Thyroid gland (tissue), 4 donors: ENCODE data around the gene ARHGAP12. TPM values are rescaled to one million over a fixed set of nuclear protein-coding genes. Genes with fewer than 3 reads are reported as not detected.

Experiments
- DNase-seq, 2 donors: peaks; one replicate each; pipeline ENCODE4 v3.0.0-alpha.2; 2019
- H3K27ac ChIP-seq, 3 donors: fragments of 200-600 bp; sonication (generic); 1 replicate in 2 of 3; 2 replicates in 1 of 3; pipeline ENCODE4 v1.5.1; 2016 to 2019; ENCODE audit warnings: mild to moderate bottlenecking in 1 of 3, moderate library complexity in 1 of 3
- H3K27me3 ChIP-seq: fragments of 200-600 bp; sonication (generic); one replicate; pipeline ENCODE4 v1.5.1; 2019
- H3K36me3 ChIP-seq, 2 donors: fragments of 200-600 bp; sonication (generic); one replicate each; pipeline ENCODE4 v1.5.1; 2016 to 2019
- H3K4me1 ChIP-seq, 2 donors: fragments of 200-600 bp; sonication (generic); one replicate each; pipeline ENCODE4 v1.5.1; 2017 to 2019
- H3K4me3 ChIP-seq, 3 donors: fragments of 200-600 bp; sonication (generic); replicated peaks in 1 of 3; 1 replicate in 2 of 3; 2 replicates in 1 of 3; pipeline ENCODE4 v1.5.1; 2016; ENCODE audit warnings: mild to moderate bottlenecking in 1 of 3
- H3K9me3 ChIP-seq: fragments of 200-600 bp; sonication (generic); one replicate; pipeline ENCODE4 v1.5.1; 2017
- POLR2A ChIP-seq, 2 donors: fragments of 450-650 bp; IDR thresholded peaks; one replicate each; pipeline ENCODE4 v1.6.1; 2017; ENCODE audit warnings: antibody characterized with exemption in 2 of 2, mild to moderate bottlenecking in 2 of 2, moderate library complexity in 1 of 2
- WGBS, 2 donors: methylation state at CpG; one replicate each; pipeline ENCODE4 v1.1.5; 2017; 5-methylcytosine and 5-hydroxymethylcytosine counted together
- intact Hi-C: fragments of 100-400 bp; cut with DNase I; formaldehyde crosslinking; loops from one replicate; pipeline ENCODE4 v1.15.1; 2023
- total RNA-seq, 4 donors: library from RNA; depleted of rRNA; stranded (reverse); fragments of >200 nt; gene quantifications; one replicate each; pipeline ENCODE4 v1.2.3, GENCODE V29; 2016
- TF ChIP-seq, protein P1 (sequence below), 6 experiments: fragments of 200-600 bp in 3 of 6; fragments of 450-650 bp in 3 of 6; sonication (generic) in 3 of 6; IDR thresholded peaks; one replicate each; pipeline ENCODE4 v1.5.1; 2016 to 2019; ENCODE audit warnings: antibody characterized with exemption in 6 of 6, mild to moderate bottlenecking in 2 of 6, inconsistent platforms in 1 of 6, moderate library complexity in 1 of 6

The ARHGAP12 gene
- total RNA-seq, 4 donors from 2014 or later: 49.9 to 67.6 (median 60.8) TPM

DNA sequence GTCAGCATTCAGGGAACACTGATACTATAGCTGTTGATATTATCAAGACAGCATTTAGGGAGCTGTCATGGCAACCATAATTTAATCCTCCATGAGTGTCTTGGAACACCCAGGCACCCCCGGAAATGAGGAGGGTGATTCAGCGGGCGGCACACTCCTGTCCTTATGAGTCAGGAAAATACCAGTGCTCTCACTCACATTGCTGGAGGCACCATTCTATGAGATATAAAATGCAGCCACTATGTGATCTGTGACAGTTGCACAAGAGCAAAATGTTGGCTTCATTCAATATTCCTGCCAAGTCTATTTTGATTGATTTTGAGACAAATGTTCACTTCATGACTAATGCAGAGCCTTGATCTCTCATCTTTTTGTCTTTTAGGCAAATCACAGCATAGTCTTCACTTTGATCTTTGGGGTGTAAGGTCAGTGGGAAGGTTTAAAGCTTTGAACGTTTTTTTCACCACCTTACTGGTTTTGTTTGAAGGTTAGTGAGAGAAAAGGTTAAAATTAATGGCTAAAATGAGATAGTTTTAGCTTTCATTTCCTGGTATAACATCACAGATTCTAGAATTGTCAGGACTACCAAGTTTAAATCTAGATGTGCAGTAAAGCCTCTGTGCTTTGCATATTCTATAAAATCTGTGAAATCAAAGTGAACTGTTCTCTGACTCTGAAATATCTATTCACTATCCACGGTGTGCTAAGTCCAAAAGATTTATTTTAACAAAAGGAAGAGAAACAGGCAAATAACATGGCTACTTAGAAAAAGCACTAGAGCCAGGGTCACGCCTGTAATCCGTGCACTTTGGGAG lies 12.4 kb upstream of the ARHGAP12 start:
- DNase-seq: no peak
- no peaks in the 10 kb centered on the region for H3K27me3 ChIP-seq
- no peaks in the 10 kb centered on the region for H3K9me3 ChIP-seq
- H3K36me3 ChIP-seq: no peaks in the 10 kb centered on the region
- no peak overlapping the region for H3K27ac ChIP-seq
- intact Hi-C loops: no loop called here
- 70 to 78% methylated on average over 7 of the region's 7 CpGs for WGBS, 2 donors
- no peak overlapping the region for H3K4me3 ChIP-seq
- peaks cover 0 to 6% of the 10 kb centered on the region in 2 donors for H3K4me1 ChIP-seq
- no peak for TF ChIP-seq POLR2A (IDR thresholded peaks at IDR 0.05)
- TF ChIP-seq, protein P1, sequence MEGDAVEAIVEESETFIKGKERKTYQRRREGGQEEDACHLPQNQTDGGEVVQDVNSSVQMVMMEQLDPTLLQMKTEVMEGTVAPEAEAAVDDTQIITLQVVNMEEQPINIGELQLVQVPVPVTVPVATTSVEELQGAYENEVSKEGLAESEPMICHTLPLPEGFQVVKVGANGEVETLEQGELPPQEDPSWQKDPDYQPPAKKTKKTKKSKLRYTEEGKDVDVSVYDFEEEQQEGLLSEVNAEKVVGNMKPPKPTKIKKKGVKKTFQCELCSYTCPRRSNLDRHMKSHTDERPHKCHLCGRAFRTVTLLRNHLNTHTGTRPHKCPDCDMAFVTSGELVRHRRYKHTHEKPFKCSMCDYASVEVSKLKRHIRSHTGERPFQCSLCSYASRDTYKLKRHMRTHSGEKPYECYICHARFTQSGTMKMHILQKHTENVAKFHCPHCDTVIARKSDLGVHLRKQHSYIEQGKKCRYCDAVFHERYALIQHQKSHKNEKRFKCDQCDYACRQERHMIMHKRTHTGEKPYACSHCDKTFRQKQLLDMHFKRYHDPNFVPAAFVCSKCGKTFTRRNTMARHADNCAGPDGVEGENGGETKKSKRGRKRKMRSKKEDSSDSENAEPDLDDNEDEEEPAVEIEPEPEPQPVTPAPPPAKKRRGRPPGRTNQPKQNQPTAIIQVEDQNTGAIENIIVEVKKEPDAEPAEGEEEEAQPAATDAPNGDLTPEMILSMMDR (IDR thresholded peaks at IDR 0.05): no peak

DNA sequence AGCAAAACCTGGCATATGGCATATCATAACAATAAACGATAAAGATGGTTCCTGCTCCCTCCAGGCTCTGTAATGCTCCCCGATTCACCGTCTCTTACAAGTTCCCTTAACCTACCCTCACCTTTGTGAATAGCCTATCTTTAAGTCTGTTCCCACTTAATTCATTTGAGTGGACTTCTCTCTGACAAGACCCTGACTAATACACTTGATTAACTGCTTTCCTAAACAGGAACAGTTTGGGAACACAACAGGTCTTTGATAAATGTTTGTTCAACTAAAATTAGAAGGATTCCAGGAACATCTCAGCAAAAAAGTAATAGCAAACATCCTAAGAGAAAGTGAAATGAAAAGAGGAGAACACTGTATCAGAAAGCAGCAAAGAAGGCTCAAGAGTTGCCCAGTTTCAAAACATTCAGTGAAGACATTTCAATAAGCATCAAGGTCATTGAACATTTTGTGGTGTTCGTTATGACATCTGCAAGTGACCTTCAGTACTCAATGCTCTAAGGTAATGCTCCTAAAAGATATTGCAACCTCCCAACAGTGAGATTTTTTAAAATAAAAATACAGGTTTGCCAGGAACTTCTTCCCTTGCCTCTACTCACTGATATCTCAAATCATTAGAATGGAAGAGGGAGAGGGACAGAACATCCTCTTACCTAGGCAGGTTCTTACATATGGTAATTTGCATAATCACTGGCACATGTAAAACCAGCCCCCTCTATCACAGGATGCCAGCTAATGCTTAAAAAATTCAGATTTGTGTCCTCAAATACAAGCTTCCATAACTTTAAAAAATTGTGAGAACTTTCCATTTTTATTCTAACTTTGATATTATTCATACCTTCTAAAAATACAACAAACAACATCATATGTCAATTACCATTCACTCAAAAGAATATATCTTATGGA lies 11.4 kb upstream of the ARHGAP12 start:
- intact Hi-C loops: no loop called here

DNA sequence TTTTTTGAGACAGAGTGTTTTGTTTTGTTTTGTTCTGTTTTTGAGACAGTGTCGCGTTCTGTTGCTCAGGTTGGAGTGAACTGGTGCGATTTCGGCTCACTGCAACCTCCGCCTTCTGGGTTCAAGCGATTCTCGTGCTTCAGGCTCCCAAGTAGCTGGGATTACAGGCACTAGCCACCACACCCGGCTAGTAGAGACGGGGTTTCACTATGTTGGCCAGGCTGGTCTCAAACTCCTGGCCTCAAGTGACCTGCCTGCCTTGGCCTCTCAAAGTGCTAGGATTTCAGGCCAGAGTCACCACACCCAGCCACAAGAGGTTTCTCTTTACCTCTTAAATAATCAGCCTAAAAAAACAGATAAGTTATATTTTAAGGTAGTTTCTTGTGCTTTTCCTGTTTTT lies 8.7 kb upstream of the ARHGAP12 start:
- peaks cover 0 to 6% of the 10 kb centered on the region in 2 donors for H3K4me1 ChIP-seq
- no peaks in the 10 kb centered on the region for H3K9me3 ChIP-seq
- intact Hi-C loops: no loop called here
- no peaks in the 10 kb centered on the region for H3K36me3 ChIP-seq
- H3K27ac ChIP-seq: no peak overlapping the region
- TF ChIP-seq POLR2A (IDR thresholded peaks at IDR 0.05): no peak
- TF ChIP-seq, protein P1 (IDR thresholded peaks at IDR 0.05): no peak
- WGBS, 2 donors: 63 to 86% methylated on average over 9 of the region's 9 CpGs
- H3K4me3 ChIP-seq: no peak overlapping the region
- peak in 1 of 2 donors; percentile 7 for DNase-seq
- H3K27me3 ChIP-seq: no peaks in the 10 kb centered on the region

More for the DNA sequence above, 11.4 kb upstream of the ARHGAP12 start:
- no peaks in the 10 kb centered on the region for H3K9me3 ChIP-seq
- 87 to 95% methylated on average over 4 of the region's 4 CpGs for WGBS, 2 donors
- no peaks in the 10 kb centered on the region for H3K27me3 ChIP-seq
- H3K36me3 ChIP-seq: no peaks in the 10 kb centered on the region
- no peak overlapping the region for H3K4me3 ChIP-seq
- no peak overlapping the region for H3K27ac ChIP-seq
- H3K4me1 ChIP-seq: peaks cover 0 to 6% of the 10 kb centered on the region in 2 donors
- no peak for DNase-seq
- TF ChIP-seq, protein P1 (IDR thresholded peaks at IDR 0.05): no peak
- no peak for TF ChIP-seq POLR2A (IDR thresholded peaks at IDR 0.05)

DNA sequence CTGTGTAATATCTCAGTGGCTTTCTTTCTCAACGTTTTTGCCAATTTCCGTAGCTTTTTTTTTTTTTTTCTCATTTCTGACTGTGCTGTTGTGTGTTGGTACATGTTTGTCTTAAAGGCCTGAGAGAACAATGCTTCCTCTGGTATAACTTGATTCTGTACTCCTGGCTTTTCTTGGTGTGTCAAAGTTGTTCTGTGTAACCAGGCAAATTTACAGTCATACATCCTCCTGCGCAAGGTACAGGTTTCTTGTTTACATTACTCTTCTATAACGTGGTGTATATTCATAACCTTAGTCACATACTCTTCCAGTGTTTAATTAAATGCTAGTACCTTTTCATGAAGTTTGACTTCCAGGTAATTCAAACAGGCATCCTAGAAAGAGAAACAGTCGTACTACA lies 8.3 kb upstream of the ARHGAP12 start:
- H3K4me3 ChIP-seq: no peak overlapping the region
- TF ChIP-seq POLR2A (IDR thresholded peaks at IDR 0.05): no peak
- TF ChIP-seq, protein P1 (IDR thresholded peaks at IDR 0.05): no peak
- H3K9me3 ChIP-seq: no peaks in the 10 kb centered on the region
- no peaks in the 10 kb centered on the region for H3K36me3 ChIP-seq
- no peaks in the 10 kb centered on the region for H3K27me3 ChIP-seq
- intact Hi-C loops: no loop called here
- peaks cover 0 to 6% of the 10 kb centered on the region in 2 donors for H3K4me1 ChIP-seq
- no peak for DNase-seq
- WGBS, 2 donors: 59 to 62% methylated on average over 5 of the region's 5 CpGs
- H3K27ac ChIP-seq: no peak overlapping the region
